ENCODE results near the gene MAP7D3. TPM values are rescaled to one million over a fixed set of nuclear protein-coding genes. Genes with fewer than 3 reads are reported as not detected.

Gene MAP7D3
- total RNA-seq, 4 donors from 2014 or later: 4.3 to 10.2 (median 7.6) TPM

GRCh38 chrX:136260776-136261175 is 9.6 kb upstream of the MAP7D3 start:
- Histone ChIP-seq H3K27ac (no peak overlapping the region), H3K4me1 (no peaks in the 10 kb centered on the region), H3K36me3 (no peaks in the 10 kb centered on the region), H3K4me3 (no peak overlapping the region), H3K9me3 (no peaks in the 10 kb centered on the region), H3K27me3 (no peaks in the 10 kb centered on the region)
- TF ChIP-seq POLR2AphosphoS5 (IDR thresholded peaks at IDR 0.05): no peak
- DNase-seq (ENCODE audit: low spot score in 2 of 2): no peak

- Histone ChIP-seq H3K4me3 (no peak overlapping the region), H3K36me3 (no peaks in the 10 kb centered on the region), H3K27ac (no peak overlapping the region), H3K9me3 (no peaks in the 10 kb centered on the region), H3K27me3 (no peaks in the 10 kb centered on the region), H3K4me1 (no peaks in the 10 kb centered on the region)
- TF ChIP-seq POLR2AphosphoS5 (IDR thresholded peaks at IDR 0.05) (no peak), CTCF (IDR thresholded peaks at IDR 0.05) (no peak), EP300 (IDR thresholded peaks at IDR 0.05) (no peak), POLR2A (IDR thresholded peaks at IDR 0.05) (no peak)
- 49% methylated on average over 4 of the region's 4 CpGs for WGBS
- no peak for DNase-seq (ENCODE audit: low spot score in 2 of 2)
Observed at GRCh38 chrX:136259543-136259942, 8.3 kb upstream of the MAP7D3 start.

GRCh38 chrX:136258951-136259350 is 7.8 kb upstream of the MAP7D3 start:
- H3K36me3 ChIP-seq: no peaks in the 10 kb centered on the region
- WGBS: 93% methylated on average over 1 of the region's 1 CpG
- no peak overlapping the region for H3K4me3 ChIP-seq
- no peaks in the 10 kb centered on the region for H3K27me3 ChIP-seq
- no peaks in the 10 kb centered on the region for H3K9me3 ChIP-seq
- DNase-seq (ENCODE audit: low spot score in 2 of 2): no peak
- no peak overlapping the region for H3K27ac ChIP-seq
- TF ChIP-seq CTCF (IDR thresholded peaks at IDR 0.05): no peak
- no peak for TF ChIP-seq EP300 (IDR thresholded peaks at IDR 0.05)
- no peak for TF ChIP-seq POLR2AphosphoS5 (IDR thresholded peaks at IDR 0.05)
- TF ChIP-seq POLR2A (IDR thresholded peaks at IDR 0.05): no peak
- H3K4me1 ChIP-seq: no peaks in the 10 kb centered on the region

- Histone ChIP-seq H3K4me1 (no peaks in the 10 kb centered on the region), H3K4me3 (no peak overlapping the region), H3K9me3 (no peaks in the 10 kb centered on the region), H3K36me3 (no peaks in the 10 kb centered on the region), H3K27me3 (no peaks in the 10 kb centered on the region), H3K27ac (no peak overlapping the region)
- no peak for TF ChIP-seq CTCF (IDR thresholded peaks at IDR 0.05)
- TF ChIP-seq EP300 (IDR thresholded peaks at IDR 0.05): no peak
- no peak for TF ChIP-seq POLR2A (IDR thresholded peaks at IDR 0.05)
- no peak for TF ChIP-seq POLR2AphosphoS5 (IDR thresholded peaks at IDR 0.05)
- no peak for DNase-seq (ENCODE audit: low spot score in 2 of 2)
- 32% methylated on average over 7 of the region's 7 CpGs for WGBS
Observed at GRCh38 chrX:136256026-136256425, 4.8 kb upstream of the MAP7D3 start.

- Histone ChIP-seq H3K9me3 (no peaks in the 10 kb centered on the region), H3K36me3 (no peaks in the 10 kb centered on the region), H3K4me1 (no peaks in the 10 kb centered on the region), H3K27ac (no peak overlapping the region), H3K27me3 (no peaks in the 10 kb centered on the region), H3K4me3 (no peak overlapping the region)
- 44% methylated on average over 5 of the region's 5 CpGs for WGBS
- TF ChIP-seq CTCF (IDR thresholded peaks at IDR 0.05): no peak
- TF ChIP-seq POLR2A (IDR thresholded peaks at IDR 0.05): no peak
- TF ChIP-seq EP300 (IDR thresholded peaks at IDR 0.05): no peak
- TF ChIP-seq POLR2AphosphoS5 (IDR thresholded peaks at IDR 0.05): no peak
- DNase-seq (ENCODE audit: low spot score in 2 of 2): no peak
Observed at GRCh38 chrX:136255541-136255940, 4.3 kb upstream of the MAP7D3 start.

Measured in suprapubic skin (tissue), 4 donors.